GM23338 (cell line): Measurements from ENCODE around the gene PRKCH.

Experiments
- REST ChIP-seq: IDR thresholded peaks from one replicate; pipeline ENCODE4 v1.6.1; 2018; ENCODE audit warnings: antibody characterized with exemption; ENCODE audit not compliant: unreplicated experiment
- TF ChIP-seq, protein P1 (sequence below), 2 experiments: fragments of 200-600 bp in 1 of 2; sonication (generic) in 1 of 2; conservative IDR thresholded peaks; 2 replicates each; pipeline versions ENCODE4 v1.5.1 to v1.6.1; 2016 to 2017; ENCODE audit warnings: antibody characterized with exemption in 2 of 2, low read depth in 2 of 2, mild to moderate bottlenecking in 2 of 2, moderate library complexity in 1 of 2

DNA sequence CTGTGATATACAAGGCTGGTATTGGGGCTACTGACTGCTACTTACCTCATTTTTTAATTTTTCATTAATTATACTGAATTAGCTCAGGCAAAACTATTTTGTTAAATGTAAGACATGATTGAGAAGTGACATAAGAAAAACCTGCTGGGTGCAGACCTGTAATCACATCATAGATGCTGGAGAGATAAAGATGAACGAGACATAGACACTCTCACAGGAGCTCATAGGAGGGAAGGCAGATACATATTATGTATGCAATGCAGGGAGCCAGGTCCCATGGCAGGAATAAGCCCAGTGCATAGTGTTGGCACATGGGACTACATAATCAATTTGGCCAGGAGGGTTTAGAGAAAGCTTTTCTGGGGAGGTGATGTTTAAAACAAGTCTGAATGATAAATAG is 74.9 kb downstream of the PRKCH start:
- TF ChIP-seq, protein P1, sequence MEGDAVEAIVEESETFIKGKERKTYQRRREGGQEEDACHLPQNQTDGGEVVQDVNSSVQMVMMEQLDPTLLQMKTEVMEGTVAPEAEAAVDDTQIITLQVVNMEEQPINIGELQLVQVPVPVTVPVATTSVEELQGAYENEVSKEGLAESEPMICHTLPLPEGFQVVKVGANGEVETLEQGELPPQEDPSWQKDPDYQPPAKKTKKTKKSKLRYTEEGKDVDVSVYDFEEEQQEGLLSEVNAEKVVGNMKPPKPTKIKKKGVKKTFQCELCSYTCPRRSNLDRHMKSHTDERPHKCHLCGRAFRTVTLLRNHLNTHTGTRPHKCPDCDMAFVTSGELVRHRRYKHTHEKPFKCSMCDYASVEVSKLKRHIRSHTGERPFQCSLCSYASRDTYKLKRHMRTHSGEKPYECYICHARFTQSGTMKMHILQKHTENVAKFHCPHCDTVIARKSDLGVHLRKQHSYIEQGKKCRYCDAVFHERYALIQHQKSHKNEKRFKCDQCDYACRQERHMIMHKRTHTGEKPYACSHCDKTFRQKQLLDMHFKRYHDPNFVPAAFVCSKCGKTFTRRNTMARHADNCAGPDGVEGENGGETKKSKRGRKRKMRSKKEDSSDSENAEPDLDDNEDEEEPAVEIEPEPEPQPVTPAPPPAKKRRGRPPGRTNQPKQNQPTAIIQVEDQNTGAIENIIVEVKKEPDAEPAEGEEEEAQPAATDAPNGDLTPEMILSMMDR (conservative IDR thresholded peaks at IDR 0.05; ENCODE audit: low read depth in 2 of 2): no peak
- TF ChIP-seq REST: no peak
